Measurements from ENCODE around the gene MIA2. TPM values are rescaled to one million over a fixed set of nuclear protein-coding genes. Genes with fewer than 3 reads are reported as not detected.
"Not testable (repeated sequence)": the region's sequence is repeated elsewhere in the genome, so short reads cannot be mapped to it uniquely, and the experiment has no call there.

The MIA2 gene
- total RNA-seq, 2 experiments from 2014 or later: 19.1 to 19.5 TPM

GRCh38 chr14:39272918-39273317 is 39.2 kb downstream of the MIA2 start:
- H3K9me3 Mint-ChIP-seq: peaks cover 16% of the 10 kb centered on the region
- no peak for DNase-seq
- H3K27ac Mint-ChIP-seq: peak overlapping the region; percentile 18
- no peaks in the 10 kb centered on the region for H3K27me3 Mint-ChIP-seq
- H3K4me1 Mint-ChIP-seq: peaks cover 69% of the 10 kb centered on the region
- peaks cover 36% of the 10 kb centered on the region for H3K36me3 Mint-ChIP-seq
- no peak overlapping the region for H3K4me3 Mint-ChIP-seq

- peaks cover 39% of the 10 kb centered on the region for H3K36me3 Mint-ChIP-seq
- H3K27ac Mint-ChIP-seq: no peak overlapping the region
- peaks cover 16% of the 10 kb centered on the region for H3K9me3 Mint-ChIP-seq
These were observed 41.7 kb downstream of the MIA2 start for GRCh38 chr14:39275395-39275794.

GRCh38 chr14:39276005-39276404 is 42.3 kb downstream of the MIA2 start:
- Mint-ChIP-seq H3K27me3 (no peaks in the 10 kb centered on the region), H3K4me3 (no peak overlapping the region), H3K36me3 (peaks cover 41% of the 10 kb centered on the region), H3K27ac (peak overlapping the region; percentile 31), H3K9me3 (peaks cover 16% of the 10 kb centered on the region), H3K4me1 (peaks cover 50% of the 10 kb centered on the region)
- DNase-seq: no peak

More at GRCh38 chr14:39275395-39275794, 41.7 kb downstream of the MIA2 start:
- H3K4me1 Mint-ChIP-seq: peaks cover 56% of the 10 kb centered on the region
- no peaks in the 10 kb centered on the region for H3K27me3 Mint-ChIP-seq
- no peak overlapping the region for H3K4me3 Mint-ChIP-seq
- no peak for DNase-seq

GRCh38 chr14:39276579-39277114 is 42.9 kb downstream of the MIA2 start:
- DNase-seq: no peak
- Mint-ChIP-seq H3K4me1 (peaks cover 44% of the 10 kb centered on the region), H3K36me3 (peaks cover 42% of the 10 kb centered on the region), H3K27me3 (no peaks in the 10 kb centered on the region), H3K27ac (peak overlapping the region; percentile 20), H3K9me3 (peaks cover 14% of the 10 kb centered on the region), H3K4me3 (no peak overlapping the region)

GRCh38 chr14:39279515-39279914 is 45.8 kb downstream of the MIA2 start:
- Mint-ChIP-seq H3K4me3 (no peak overlapping the region), H3K4me1 (peaks cover 29% of the 10 kb centered on the region), H3K27ac (no peak overlapping the region), H3K27me3 (no peaks in the 10 kb centered on the region), H3K9me3 (no peaks in the 10 kb centered on the region), H3K36me3 (peaks cover 41% of the 10 kb centered on the region)
- no peak for DNase-seq

GRCh38 chr14:39280678-39281077 is 47.0 kb downstream of the MIA2 start:
- not testable (repeated sequence) for H3K27me3 Mint-ChIP-seq, DNase-seq, H3K4me3 Mint-ChIP-seq, H3K27ac Mint-ChIP-seq, H3K9me3 Mint-ChIP-seq
- Mint-ChIP-seq H3K36me3 (peaks cover 41% of the 10 kb centered on the region), H3K4me1 (peaks cover 21% of the 10 kb centered on the region)

GRCh38 chr14:39289523-39289922 is 55.8 kb downstream of the MIA2 start:
- Mint-ChIP-seq H3K4me3 (no peak overlapping the region), H3K27ac (no peak overlapping the region), H3K27me3 (no peaks in the 10 kb centered on the region), H3K4me1 (peaks cover 6% of the 10 kb centered on the region), H3K9me3 (peaks cover 4% of the 10 kb centered on the region), H3K36me3 (peaks cover 36% of the 10 kb centered on the region)
- DNase-seq: no peak

GRCh38 chr14:39291701-39292100 is 58.0 kb downstream of the MIA2 start:
- DNase-seq: no peak
- Mint-ChIP-seq H3K27me3 (no peaks in the 10 kb centered on the region), H3K27ac (no peak overlapping the region), H3K9me3 (no peaks in the 10 kb centered on the region), H3K36me3 (peaks cover 32% of the 10 kb centered on the region), H3K4me3 (no peak overlapping the region), H3K4me1 (peaks cover 7% of the 10 kb centered on the region)

GRCh38 chr14:39293629-39294028 is 59.9 kb downstream of the MIA2 start:
- no peak for DNase-seq
- Mint-ChIP-seq H3K36me3 (peaks cover 31% of the 10 kb centered on the region), H3K4me3 (no peak overlapping the region), H3K9me3 (no peaks in the 10 kb centered on the region), H3K27me3 (no peaks in the 10 kb centered on the region), H3K4me1 (peaks cover 7% of the 10 kb centered on the region), H3K27ac (no peak overlapping the region)

GRCh38 chr14:39300389-39300788 is 66.7 kb downstream of the MIA2 start:
- not testable (repeated sequence) for H3K27me3 Mint-ChIP-seq, H3K27ac Mint-ChIP-seq, H3K9me3 Mint-ChIP-seq, H3K4me3 Mint-ChIP-seq, H3K4me1 Mint-ChIP-seq, DNase-seq
- H3K36me3 Mint-ChIP-seq: peaks cover 20% of the 10 kb centered on the region

- Mint-ChIP-seq H3K36me3 (peaks cover 13% of the 10 kb centered on the region), H3K4me3 (no peak overlapping the region), H3K4me1 (no peaks in the 10 kb centered on the region), H3K27ac (no peak overlapping the region), H3K27me3 (no peaks in the 10 kb centered on the region), H3K9me3 (no peaks in the 10 kb centered on the region)
- DNase-seq: no peak
These were observed 68.6 kb downstream of the MIA2 start for GRCh38 chr14:39302124-39302810.

- DNase-seq: no peak
- Mint-ChIP-seq H3K27ac (no peak overlapping the region), H3K4me1 (no peaks in the 10 kb centered on the region), H3K9me3 (no peaks in the 10 kb centered on the region), H3K4me3 (no peak overlapping the region), H3K27me3 (no peaks in the 10 kb centered on the region), H3K36me3 (peaks cover 10% of the 10 kb centered on the region)
These were observed 69.4 kb downstream of the MIA2 start for GRCh38 chr14:39303115-39303514.

- Mint-ChIP-seq H3K4me1 (no peaks in the 10 kb centered on the region), H3K4me3 (no peak overlapping the region), H3K27ac (no peak overlapping the region), H3K9me3 (no peaks in the 10 kb centered on the region), H3K36me3 (peaks cover 21% of the 10 kb centered on the region), H3K27me3 (no peaks in the 10 kb centered on the region)
- DNase-seq: no peak
These were observed 74.1 kb downstream of the MIA2 start for GRCh38 chr14:39307815-39308214.

- no peak overlapping the region for H3K27ac Mint-ChIP-seq
- H3K9me3 Mint-ChIP-seq: no peaks in the 10 kb centered on the region
- H3K36me3 Mint-ChIP-seq: peaks cover 18% of the 10 kb centered on the region
- no peaks in the 10 kb centered on the region for H3K27me3 Mint-ChIP-seq
- H3K4me1 Mint-ChIP-seq: no peaks in the 10 kb centered on the region
- DNase-seq: no peak
- H3K4me3 Mint-ChIP-seq: no peak overlapping the region
These were observed 76.3 kb downstream of the MIA2 start for GRCh38 chr14:39310051-39310450.

- Mint-ChIP-seq H3K9me3 (no peaks in the 10 kb centered on the region), H3K36me3 (peaks cover 15% of the 10 kb centered on the region), H3K4me3 (no peak overlapping the region), H3K27me3 (no peaks in the 10 kb centered on the region), H3K27ac (no peak overlapping the region), H3K4me1 (no peaks in the 10 kb centered on the region)
- DNase-seq: no peak
These were observed 82.2 kb downstream of the MIA2 start for GRCh38 chr14:39315859-39316444.

Measured in activated naive CD8-positive, alpha-beta T cell treated with anti-CD3 and anti-CD28 coated beads for 36 hours (primary cell).